B cell (primary cell): ENCODE data around the gene STAT4. TPM values are rescaled to one million over a fixed set of nuclear protein-coding genes. Genes with fewer than 3 reads are reported as not detected.

Experiments
- ATAC-seq: fragments of 200-7000 bp; cut with Tn5 transposase; one replicate; pipeline ENCODE4 v1.10.0; 2021; ENCODE audit warnings: low read depth, mild to moderate bottlenecking, moderate number of reproducible peaks, moderate library complexity
- CTCF ChIA-PET: fragments of 350-600 bp; sonication (Branson Sonifier 250); formaldehyde crosslinking; loops from one replicate; lab custom pipeline; 2021; ENCODE audit warnings: antibody characterized with exemption, inconsistent platforms; lab: Charles Lee
- POLR2A ChIA-PET: fragments of 350-600 bp; sonication (Branson Sonifier 250); formaldehyde crosslinking; loops from one replicate; lab custom pipeline; 2021; ENCODE audit warnings: antibody characterized with exemption; lab: Charles Lee
- DNase-seq: peaks from one replicate; pipeline ENCODE4 v3.0.0; 2013
- H2AFZ ChIP-seq: 2 replicates; pipeline ENCODE4 v1.6.1; 2012; ENCODE audit warnings: mild to moderate bottlenecking, low read depth, low read length; ENCODE audit not compliant: insufficient read depth, poor library complexity, severe bottlenecking
- H3K27ac ChIP-seq, 2 donors: 1 replicate in 1 of 2; 2 replicates in 1 of 2; pipeline ENCODE4 v1.5.1; 2012 to 2013; ENCODE audit warnings: low read length in 2 of 2, mild to moderate bottlenecking in 2 of 2, moderate library complexity in 1 of 2
- H3K27me3 ChIP-seq, 4 experiments: fragments of 200-600 bp in 1 of 4; sonication (generic) in 1 of 4; replicated peaks in 1 of 4; 1 replicate in 2 of 4; 2 replicates in 2 of 4; pipeline versions ENCODE4 v1.6.1 to v1.7.0; 2013 to 2016; ENCODE audit warnings: low read length in 3 of 4, mild to moderate bottlenecking in 2 of 4, mixed read lengths in 1 of 4, moderate library complexity in 1 of 4; ENCODE audit not compliant: insufficient read depth in 4 of 4, control insufficient read depth in 3 of 4; ENCODE audit errors: control extremely low read depth in 1 of 4
- H3K36me3 ChIP-seq, 2 experiments: replicated peaks in 1 of 2; 1 replicate in 1 of 2; 2 replicates in 1 of 2; pipeline versions ENCODE4 v1.6.1 to v1.7.1; 2013; ENCODE audit warnings: low read length in 1 of 2; ENCODE audit not compliant: insufficient read depth in 2 of 2, control insufficient read depth in 1 of 2; ENCODE audit errors: control extremely low read depth in 1 of 2, extremely low read depth in 1 of 2
- H3K4me1 ChIP-seq, 2 donors: fragments of 200-600 bp in 1 of 2; sonication (generic) in 1 of 2; 1 replicate in 1 of 2; 2 replicates in 1 of 2; pipeline versions ENCODE4 v1.5.1 to v1.6.1; 2013 to 2017; ENCODE audit warnings: low read length in 2 of 2; ENCODE audit not compliant: control insufficient read depth in 2 of 2, insufficient read depth in 2 of 2
- H3K4me2 ChIP-seq: replicated peaks from 2 replicates; pipeline ENCODE3; 2012; ENCODE audit warnings: mild to moderate bottlenecking, low read depth, low read length; ENCODE audit not compliant: poor library complexity, severe bottlenecking
- H3K4me3 ChIP-seq, 5 experiments: fragments of 200-600 bp in 1 of 5; sonication (generic) in 1 of 5; 1 replicate in 3 of 5; 2 replicates in 2 of 5; pipeline versions ENCODE4 v1.5.1 to v1.7.0; 2011 to 2016; ENCODE audit warnings: low read length in 4 of 5, mild to moderate bottlenecking in 4 of 5, low read depth in 2 of 5, control low read depth in 1 of 5, moderate library complexity in 1 of 5; ENCODE audit not compliant: insufficient read depth in 1 of 5; ENCODE audit errors: control extremely low read depth in 1 of 5, extremely low read depth in 1 of 5
- H3K79me2 ChIP-seq: fragments of 200-600 bp; sonication (generic); one replicate; pipeline ENCODE4 v1.6.0; 2016; ENCODE audit warnings: low read length; ENCODE audit not compliant: control insufficient read depth, insufficient read depth
- H3K9ac ChIP-seq: fragments of 200-600 bp; sonication (generic); 2 replicates; pipeline ENCODE4 v1.6.1; 2017; ENCODE audit warnings: mild to moderate bottlenecking, low read length, moderate library complexity
- H3K9me3 ChIP-seq, 3 donors: one replicate each; pipeline versions ENCODE4 v1.6.1 to v1.7.1; 2013; ENCODE audit warnings: low read length in 2 of 3; ENCODE audit not compliant: control insufficient read depth in 2 of 3, insufficient read depth in 1 of 3; ENCODE audit errors: control extremely low read depth in 1 of 3
- H4K20me1 ChIP-seq: 2 replicates; pipeline ENCODE4 v1.6.0; 2012; ENCODE audit warnings: mild to moderate bottlenecking, low read length; ENCODE audit not compliant: insufficient read depth, control insufficient read depth, poor library complexity, severe bottlenecking
- H3K27ac Mint-ChIP-seq: one replicate; pipeline ENCODE4 v1.8.0; 2021; ENCODE audit warnings: mixed read lengths
- H3K27me3 Mint-ChIP-seq: one replicate; pipeline ENCODE4 v1.8.0; 2021; ENCODE audit warnings: mixed read lengths
- H3K4me1 Mint-ChIP-seq: one replicate; pipeline ENCODE4 v1.8.0; 2021; ENCODE audit warnings: mixed read lengths
- H3K4me3 Mint-ChIP-seq: one replicate; pipeline ENCODE4 v1.8.0; 2021; ENCODE audit warnings: mixed read lengths
- H3K9me3 Mint-ChIP-seq: one replicate; pipeline ENCODE4 v1.8.0; 2022; ENCODE audit warnings: mixed read lengths; ENCODE audit not compliant: insufficient read depth
- CTCF ChIP-seq: fragments of 200-600 bp; IDR thresholded peaks from one replicate; pipeline ENCODE4 v1.8.0; 2022; ENCODE audit warnings: antibody characterized with exemption, mild to moderate bottlenecking
- EZH2 ChIP-seq: IDR thresholded peaks from 2 replicates; pipeline ENCODE4 v1.6.1; 2012; ENCODE audit warnings: borderline replicate concordance, low read depth, mild to moderate bottlenecking, moderate library complexity, low read length; ENCODE audit not compliant: insufficient read depth, poor library complexity, severe bottlenecking
- WGBS: methylation state at CpG from one replicate; pipeline ENCODE4 v1.1.5; 2013; ENCODE audit warnings: missing lambda C conversion rate; ENCODE audit not compliant: insufficient coverage; 5-methylcytosine and 5-hydroxymethylcytosine counted together
- intact Hi-C: fragments of 100-400 bp; cut with micrococcal nuclease; formaldehyde crosslinking; loops from one replicate; pipeline ENCODE4 v1.10.0; 2022
- polyA plus RNA-seq: library from polyadenylated mRNA; depleted of rRNA; stranded (reverse); fragments of >200 nt; gene quantifications from 2 replicates; pipeline ENCODE4 v1.2.3, GENCODE V29; 2012
- total RNA-seq, 2 donors: library from RNA; stranded (reverse); fragments of 120-200 nt in 1 of 2; gene quantifications; 1 replicate in 1 of 2; 2 replicates in 1 of 2; pipeline versions ENCODE4 v1.2.3 to v1.2.4, GENCODE V29; 2013 to 2022

Gene STAT4
- total and polyA plus RNA-seq, 2 donors (not counting 1 experiment from before 2014, with no cell fraction given), result 2.0 to 62.1 TPM

- CTCF ChIA-PET, result interaction anchor here (0.9 kb wide), 1 partner anchor 111 kb away, joined by 3 read pairs; no protein-coding TSS in a partner anchor
- H3K4me1 Mint-ChIP-seq, result no peaks in the 10 kb centered on the region
- Histone ChIP-seq H3K79me2 (no peaks in the 10 kb centered on the region), H4K20me1 (no peaks in the 10 kb centered on the region), H3K27ac (no peak overlapping the region), H2AFZ (no peak overlapping the region), H3K4me3 (no peak overlapping the region), H3K9ac (no peak overlapping the region), H3K4me2 (no peak overlapping the region), H3K36me3 (no peaks in the 10 kb centered on the region), H3K27me3 (peaks cover 0 to 5% (median 0%) of the 10 kb centered on the region in 4 experiments), H3K4me1 (no peaks in the 10 kb centered on the region), H3K9me3 (no peaks in the 10 kb centered on the region)
- WGBS, result 100% methylated on average over 1 of the region's 1 CpG
- DNase-seq (no peak), ATAC-seq (no peak)
- TF ChIP-seq EZH2, result no peak
- TF ChIP-seq CTCF, result no peak
- H3K9me3 Mint-ChIP-seq, result no peaks in the 10 kb centered on the region
- no peak overlapping the region for H3K4me3 Mint-ChIP-seq
- POLR2A ChIA-PET, result no interaction called here
- intact Hi-C loops, result no loop called here
- no peak overlapping the region for H3K27ac Mint-ChIP-seq
- peaks cover 27% of the 10 kb centered on the region for H3K27me3 Mint-ChIP-seq
Observed at GRCh38 chr2:191045141-191045540, 105.7 kb downstream of the STAT4 start.

- H3K9ac ChIP-seq, result no peak overlapping the region
Observed at GRCh38 chr2:191043438-191043837, 107.4 kb downstream of the STAT4 start.

More at GRCh38 chr2:191043438-191043837, 107.4 kb downstream of the STAT4 start:
- H3K9me3 Mint-ChIP-seq, result no peaks in the 10 kb centered on the region
- CTCF ChIA-PET, result no interaction called here
- no peak overlapping the region for H3K27ac Mint-ChIP-seq
- no peak overlapping the region for H3K4me3 Mint-ChIP-seq
- no peak for ATAC-seq
- Histone ChIP-seq H3K4me3 (no peak overlapping the region), H3K27me3 (no peaks in the 10 kb centered on the region), H4K20me1 (no peaks in the 10 kb centered on the region), H3K79me2 (no peaks in the 10 kb centered on the region), H2AFZ (no peak overlapping the region), H3K36me3 (no peaks in the 10 kb centered on the region), H3K9me3 (peaks cover 0 to 1% (median 0%) of the 10 kb centered on the region in 3 donors), H3K4me2 (no peak overlapping the region), H3K4me1 (no peaks in the 10 kb centered on the region), H3K27ac (no peak overlapping the region)
- H3K4me1 Mint-ChIP-seq, result no peaks in the 10 kb centered on the region
- TF ChIP-seq EZH2, result no peak
- TF ChIP-seq CTCF, result no peak
- WGBS, result no CpG with 5 or more reads among the region's 3 CpGs
- DNase-seq, result no peak
- intact Hi-C loops, result no loop called here
- POLR2A ChIA-PET, result no interaction called here
- H3K27me3 Mint-ChIP-seq, result peaks cover 24% of the 10 kb centered on the region
